HG02798 (cell line): ENCODE data around the gene PRDM13.

ENCODE experiments used
- ATAC-seq: cut with Tn5 transposase; IDR thresholded peaks from one replicate; pipeline ENCODE4 v1.9.1; 2021; ENCODE audit warnings: mild to moderate bottlenecking; ENCODE audit not compliant: unreplicated experiment, poor library complexity

Gene PRDM13

DNA sequence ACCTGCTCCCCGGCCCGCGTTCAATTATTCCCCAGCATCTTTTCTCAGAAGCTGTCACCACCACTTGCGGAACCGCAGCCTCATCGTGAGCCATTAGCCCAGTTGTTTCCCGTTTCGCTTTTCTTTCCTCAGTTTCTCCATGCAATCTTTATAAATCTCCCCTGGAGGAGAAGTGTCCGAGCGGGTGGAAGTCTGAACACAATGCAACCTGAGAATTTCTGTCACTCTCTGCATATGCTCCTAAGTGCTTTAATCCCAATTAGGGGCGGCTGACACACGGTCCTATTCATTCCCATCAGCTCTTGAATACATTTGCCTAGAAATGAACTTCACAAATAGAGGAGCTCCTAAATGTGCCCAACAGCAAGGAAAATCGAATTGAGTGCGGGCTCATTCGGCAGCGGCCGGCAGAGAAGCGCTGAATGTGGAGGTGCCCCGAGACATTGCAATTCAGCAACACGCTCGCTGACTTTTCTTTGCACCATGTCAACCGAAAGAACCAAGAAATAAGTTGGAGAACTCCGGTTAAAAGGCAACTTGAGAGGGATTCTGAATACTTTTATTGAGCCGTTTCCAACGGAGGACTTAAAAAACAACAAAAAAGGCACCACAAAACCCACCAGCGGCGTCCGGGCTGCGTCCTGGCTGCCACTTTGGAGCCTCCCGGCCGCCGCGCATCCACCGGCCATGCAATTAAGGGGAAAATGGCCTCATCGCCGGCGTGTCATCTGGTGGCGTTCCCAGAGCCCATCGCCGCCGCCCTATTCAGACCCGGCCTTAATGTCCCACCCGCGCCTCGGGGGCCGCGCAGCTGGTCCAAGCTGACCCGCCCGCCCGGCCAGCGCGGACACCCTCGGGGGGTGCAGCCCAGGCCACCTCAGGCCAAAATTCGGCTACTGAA is 3.9 kb upstream of the PRDM13 start:
- peak; percentile 12 for ATAC-seq

DNA sequence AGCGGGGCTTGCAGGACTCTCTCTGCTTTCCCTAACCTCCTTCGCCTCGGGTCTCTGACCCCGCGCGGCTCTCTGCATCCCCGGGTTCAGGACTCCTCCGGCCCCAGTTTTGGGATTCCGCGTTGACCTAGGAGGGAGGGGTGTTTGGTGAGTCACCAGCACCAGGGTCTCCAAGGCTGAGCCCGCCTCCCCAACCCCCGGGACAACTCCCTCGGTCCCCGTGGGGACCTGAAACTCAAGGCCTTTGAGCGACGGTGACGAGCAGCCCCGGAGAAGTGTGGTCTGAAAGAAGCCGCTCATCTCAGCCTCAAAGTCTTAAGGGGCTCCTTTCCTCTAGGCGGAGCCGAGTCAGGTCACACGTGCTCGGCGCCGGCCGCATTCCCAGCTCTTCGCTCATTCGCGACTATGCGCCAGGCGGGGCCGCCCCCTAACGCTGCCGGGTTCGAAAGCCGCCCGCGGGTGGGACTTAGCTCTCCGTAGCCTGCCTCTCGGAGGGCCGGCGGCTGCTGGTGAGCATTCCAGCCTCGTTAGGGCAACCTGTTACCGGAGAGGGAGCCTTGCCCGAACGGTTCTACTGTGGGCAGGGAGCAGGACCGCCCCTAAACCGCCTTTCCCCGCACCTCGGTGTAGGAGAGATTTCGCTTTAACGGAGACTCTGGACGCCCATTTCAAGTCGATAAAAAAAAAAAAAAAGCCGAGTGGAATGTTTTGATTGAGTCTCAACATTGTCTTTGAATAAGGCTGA is 3.0 kb upstream of the PRDM13 start:
- peak; percentile 55 for ATAC-seq

- no peak for ATAC-seq
Observed at GRCh38 chr6:99604166-99605073, 2.2 kb upstream of the PRDM13 start.

DNA sequence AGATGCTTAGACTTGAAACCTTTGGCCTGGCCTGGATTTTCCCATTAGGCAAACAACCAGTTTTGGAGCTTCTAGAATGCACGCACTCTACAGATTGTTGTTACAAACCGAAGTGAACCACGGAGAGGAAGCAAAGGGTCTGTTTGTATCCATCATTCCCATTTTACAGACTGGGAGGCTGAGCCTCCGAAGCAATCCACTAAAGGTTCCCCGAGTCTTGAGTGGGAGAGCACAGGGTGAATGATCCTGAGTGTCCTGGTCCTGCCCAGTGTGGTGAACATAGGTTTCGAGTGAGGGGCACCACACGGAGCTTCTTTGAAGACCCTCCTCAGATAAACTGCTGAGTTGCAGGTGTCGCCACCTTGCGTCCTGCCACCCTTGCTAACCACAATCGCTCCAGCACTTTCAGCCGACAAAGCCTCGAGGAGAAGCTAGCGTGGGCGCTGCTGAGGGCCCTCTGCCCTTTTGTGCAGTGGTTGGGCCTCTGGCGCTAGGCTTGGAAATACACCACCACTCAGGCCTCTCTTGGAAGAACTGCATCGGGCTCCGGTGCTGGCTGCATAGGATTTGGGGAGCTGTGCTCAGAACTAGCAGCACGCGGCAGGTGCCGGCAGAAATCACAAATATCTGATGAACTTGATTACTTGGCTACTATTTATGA is 1.4 kb upstream of the PRDM13 start:
- ATAC-seq = no peak

DNA sequence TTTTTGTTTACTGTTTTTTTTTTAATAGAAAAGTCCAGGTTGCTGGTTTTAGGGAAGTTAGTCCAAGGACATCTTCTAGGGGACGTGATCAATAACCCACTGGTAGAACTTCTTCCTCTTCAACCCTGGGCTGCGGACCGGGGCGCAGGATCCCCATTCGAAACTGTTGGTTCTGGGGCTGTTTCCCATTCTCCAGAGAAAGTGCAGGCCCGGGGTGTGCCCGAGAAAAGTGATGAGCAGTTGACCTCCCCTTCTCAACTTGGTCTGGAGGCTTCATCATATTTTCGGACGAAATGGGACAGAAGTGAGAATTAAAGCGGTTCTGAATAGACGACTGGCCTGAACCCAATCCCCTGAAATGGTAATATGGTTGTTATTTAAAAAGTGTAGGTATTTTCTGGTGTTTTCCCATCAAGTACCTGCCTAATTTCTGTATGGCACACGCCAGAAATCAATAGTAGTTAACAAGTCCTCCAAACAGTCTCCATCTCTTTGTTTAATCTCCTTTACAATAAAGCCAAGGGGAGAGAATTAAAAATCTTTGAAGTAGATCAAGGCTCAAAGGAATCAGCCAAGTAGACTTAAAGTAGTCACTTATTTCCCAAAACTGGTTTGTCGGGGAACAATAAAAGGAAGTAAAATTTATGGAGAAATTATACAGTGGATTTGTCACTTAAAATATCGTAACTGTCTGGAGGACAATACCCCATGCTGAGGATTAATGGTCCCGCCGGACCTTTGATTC is 550 bp upstream of the PRDM13 start:
- no peak for ATAC-seq

- no peak for ATAC-seq
Observed at GRCh38 chr6:99607416-99608036, 893 bp downstream of the PRDM13 start.

GRCh38 chr6:99608059-99608885 is 1.6 kb downstream of the PRDM13 start:
- no peak for ATAC-seq

DNA sequence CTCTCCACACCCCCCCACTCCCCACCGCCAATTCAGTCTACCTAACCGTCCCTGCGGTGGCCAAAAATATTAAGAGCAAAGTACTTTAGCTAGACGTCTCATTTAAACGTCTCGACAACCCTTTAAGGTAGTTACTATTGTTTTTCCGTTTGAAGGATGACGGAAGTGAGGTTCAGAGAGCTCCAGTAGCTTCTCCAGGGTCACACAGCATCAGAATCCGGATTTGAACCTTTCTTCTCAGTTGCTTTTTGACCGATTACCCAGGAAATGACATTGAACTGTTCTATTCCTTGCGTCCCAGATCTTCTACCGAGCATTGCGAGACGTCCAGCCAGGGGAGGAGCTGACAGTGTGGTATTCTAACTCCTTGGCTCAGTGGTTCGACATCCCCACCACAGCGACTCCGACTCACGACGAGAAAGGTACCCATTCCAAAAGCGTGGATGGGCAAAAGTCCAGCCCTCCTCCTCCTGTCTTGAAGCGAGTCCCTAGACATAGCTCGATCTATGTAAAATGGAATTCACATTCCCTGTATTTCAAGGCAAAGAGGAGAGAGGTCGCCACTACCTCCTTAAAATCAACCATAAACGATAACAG is 2.4 kb downstream of the PRDM13 start:
- ATAC-seq = no peak

DNA sequence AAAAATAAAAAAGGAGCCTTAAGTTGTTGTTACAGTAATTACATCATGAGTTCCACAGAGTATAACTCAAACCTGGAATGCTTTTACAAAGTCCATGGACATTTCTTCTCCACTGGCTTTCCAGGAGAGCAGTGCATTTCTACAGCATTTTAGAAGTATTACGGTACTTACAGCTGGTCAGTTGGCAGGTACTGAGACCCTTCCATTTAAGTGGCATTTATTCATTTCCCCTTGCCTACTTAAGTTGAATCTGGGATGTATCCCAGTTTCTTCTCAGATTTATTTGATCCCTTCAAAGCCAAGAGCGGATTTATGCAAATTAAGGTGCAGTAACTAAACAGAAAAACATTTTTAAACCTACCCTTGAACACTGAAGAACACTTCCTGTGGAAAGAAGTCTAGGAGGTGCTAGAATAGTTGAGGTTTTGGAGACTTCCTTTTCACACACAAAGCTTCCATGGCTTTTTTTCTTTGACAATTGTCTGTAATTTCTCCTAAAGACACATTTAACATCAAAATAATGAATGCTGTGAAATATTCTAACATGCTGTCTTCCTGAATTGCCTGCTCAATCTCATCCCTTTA is 3.4 kb downstream of the PRDM13 start:
- no peak for ATAC-seq

DNA sequence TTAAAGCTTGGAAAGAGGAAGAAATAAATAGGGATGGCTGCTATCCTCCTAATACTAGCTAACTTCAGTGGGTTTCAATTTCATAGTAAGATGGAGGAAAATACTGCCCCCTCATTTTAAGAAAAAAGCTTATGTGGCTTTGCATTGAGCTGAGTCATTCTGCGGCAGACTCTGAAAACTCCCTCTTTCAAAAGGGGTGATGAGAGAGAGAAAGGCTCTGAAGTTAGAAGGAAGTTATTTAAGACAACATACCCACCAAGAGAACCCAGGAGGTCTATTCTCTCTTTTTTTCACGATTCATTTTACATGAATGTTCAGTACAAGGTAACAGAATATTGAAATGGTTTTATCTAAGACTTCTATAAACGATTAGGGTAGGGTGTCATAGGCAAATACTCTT is 4.5 kb downstream of the PRDM13 start:
- ATAC-seq = peak; percentile 70

GRCh38 chr6:99612551-99613408 is 6.1 kb downstream of the PRDM13 start:
- ATAC-seq = no peak

DNA sequence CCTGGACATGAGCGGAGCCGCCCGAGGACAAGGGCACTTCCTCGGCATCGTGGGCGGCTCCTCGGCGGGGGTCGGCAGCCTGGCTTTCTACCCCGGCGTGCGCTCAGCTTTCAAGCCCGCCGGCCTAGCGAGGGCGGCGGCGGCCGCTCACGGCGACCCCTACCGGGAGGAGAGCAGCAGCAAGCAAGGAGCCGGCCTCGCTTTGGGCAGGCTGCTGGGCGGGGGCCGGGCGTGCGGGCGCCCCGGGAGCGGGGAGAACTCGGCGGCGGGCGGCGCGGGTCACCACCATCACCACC is 6.7 kb downstream of the PRDM13 start:
- ATAC-seq = peak; percentile 52

- peak; percentile 70 for ATAC-seq
Observed at GRCh38 chr6:99613705-99614429, 7.2 kb downstream of the PRDM13 start.

DNA sequence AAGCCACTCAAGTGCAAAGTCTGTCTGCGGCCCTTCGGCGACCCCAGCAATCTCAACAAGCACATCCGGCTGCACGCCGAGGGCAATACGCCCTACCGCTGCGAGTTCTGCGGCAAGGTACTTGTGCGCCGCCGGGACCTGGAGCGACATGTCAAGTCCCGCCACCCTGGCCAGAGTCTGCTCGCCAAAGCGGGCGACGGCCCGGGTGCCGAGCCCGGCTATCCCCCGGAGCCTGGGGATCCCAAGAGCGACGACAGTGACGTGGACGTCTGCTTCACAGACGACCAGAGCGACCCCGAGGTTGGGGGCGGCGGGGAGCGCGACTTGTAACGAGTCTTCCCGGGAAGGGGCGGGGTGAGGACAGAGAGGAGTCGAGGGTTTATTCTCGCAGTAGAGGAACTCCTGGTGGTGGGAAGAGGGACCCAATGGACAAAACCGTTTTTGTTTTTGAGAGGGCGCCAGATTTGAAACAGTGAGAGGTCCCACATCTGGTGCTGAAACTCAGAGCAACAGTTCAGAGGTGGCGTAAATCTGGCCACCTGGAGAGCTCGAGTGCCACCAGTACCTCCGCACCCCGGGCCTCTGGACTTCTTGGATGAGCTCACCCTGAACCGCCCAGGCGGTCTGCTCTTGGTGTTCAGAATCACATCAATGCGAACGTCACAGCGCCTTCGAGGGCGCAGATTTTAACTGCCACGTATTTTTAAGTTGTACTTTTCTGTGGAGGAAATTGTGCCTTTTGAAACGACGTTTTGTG is 8.0 kb downstream of the PRDM13 start:
- peak; percentile 17 for ATAC-seq

- no peak for ATAC-seq
Observed at GRCh38 chr6:99617131-99617530, 10.5 kb downstream of the PRDM13 start.
